ENCODE data around the gene ABCA10. TPM values are rescaled to one million over a fixed set of nuclear protein-coding genes. Genes with fewer than 3 reads are reported as not detected.

Gene ABCA10
- total and polyA plus RNA-seq, 2 donors (not counting 1 experiment from before 2014, with no cell fraction given): 0.55 to 1.9 TPM

- Histone ChIP-seq H2AFZ (ENCODE audit: insufficient read depth, low read depth, low read length, poor library complexity, severe bottlenecking) (no peak overlapping the region), H3K79me2 (ENCODE audit: control insufficient read depth, insufficient read depth, low read length) (no peaks in the 10 kb centered on the region), H3K4me2 (replicated peaks; ENCODE audit: low read depth, low read length, poor library complexity, severe bottlenecking) (no peak overlapping the region), H3K9me3 (ENCODE audit: control extremely low read depth in 1 of 3, control insufficient read depth in 2 of 3, insufficient read depth in 1 of 3, low read length in 2 of 3) (no peaks in the 10 kb centered on the region), H3K4me3 (ENCODE audit: control extremely low read depth in 1 of 5, extremely low read depth in 1 of 5, insufficient read depth in 1 of 5, low read depth in 2 of 5, low read length in 4 of 5) (no peak overlapping the region), H3K27ac (ENCODE audit: low read length in 2 of 2) (no peak overlapping the region), H4K20me1 (ENCODE audit: control insufficient read depth, insufficient read depth, low read length, poor library complexity, severe bottlenecking) (no peaks in the 10 kb centered on the region), H3K36me3 (replicated peaks in 1 of 2; ENCODE audit: control extremely low read depth in 1 of 2, control insufficient read depth in 1 of 2, extremely low read depth in 1 of 2, insufficient read depth in 2 of 2, low read length in 1 of 2) (no peaks in the 10 kb centered on the region), H3K9ac (ENCODE audit: low read length) (no peak overlapping the region), H3K4me1 (ENCODE audit: control insufficient read depth in 2 of 2, insufficient read depth in 2 of 2, low read length in 2 of 2) (no peaks in the 10 kb centered on the region), H3K27me3 (replicated peaks in 1 of 4; ENCODE audit: control extremely low read depth in 1 of 4, control insufficient read depth in 3 of 4, insufficient read depth in 4 of 4, low read length in 3 of 4) (no peaks in the 10 kb centered on the region)
- Mint-ChIP-seq H3K27me3 (no peaks in the 10 kb centered on the region), H3K27ac (no peak overlapping the region), H3K9me3 (ENCODE audit: insufficient read depth) (peaks cover 2% of the 10 kb centered on the region), H3K4me1 (no peaks in the 10 kb centered on the region), H3K4me3 (no peak overlapping the region)
- DNase-seq (no peak), ATAC-seq (ENCODE audit: low read depth) (no peak)
- intact Hi-C loops (cut with micrococcal nuclease): loop anchor here (5.0 kb wide), 1 partner anchor 35 kb away; no protein-coding TSS in a partner anchor
- POLR2A ChIA-PET: no interaction called here
- no CpG with 5 or more reads among the region's 3 CpGs for WGBS (ENCODE audit: insufficient coverage)
- no peak for TF ChIP-seq CTCF (IDR thresholded peaks at IDR 0.05)
- no peak for TF ChIP-seq EZH2 (IDR thresholded peaks at IDR 0.05; ENCODE audit: borderline replicate concordance, insufficient read depth, low read depth, low read length, poor library complexity, severe bottlenecking)
- CTCF ChIA-PET: interaction anchor here (0.6 kb wide), 1 partner anchor 495 kb away, joined by 3 read pairs; no protein-coding TSS in a partner anchor
Measured at GRCh38 chr17:69267219-69267618, 38.6 kb upstream of the ABCA10 start.

GRCh38 chr17:69265873-69266272, 37.2 kb upstream of the ABCA10 start:
- Mint-ChIP-seq H3K27ac (no peak overlapping the region), H3K9me3 (ENCODE audit: insufficient read depth) (peaks cover 2% of the 10 kb centered on the region), H3K4me1 (no peaks in the 10 kb centered on the region), H3K4me3 (no peak overlapping the region), H3K27me3 (no peaks in the 10 kb centered on the region)
- Histone ChIP-seq H4K20me1 (ENCODE audit: control insufficient read depth, insufficient read depth, low read length, poor library complexity, severe bottlenecking) (no peaks in the 10 kb centered on the region), H3K27ac (ENCODE audit: low read length in 2 of 2) (no peak overlapping the region), H3K4me1 (ENCODE audit: control insufficient read depth in 2 of 2, insufficient read depth in 2 of 2, low read length in 2 of 2) (no peaks in the 10 kb centered on the region), H3K4me2 (replicated peaks; ENCODE audit: low read depth, low read length, poor library complexity, severe bottlenecking) (no peak overlapping the region), H3K79me2 (ENCODE audit: control insufficient read depth, insufficient read depth, low read length) (no peaks in the 10 kb centered on the region), H3K4me3 (ENCODE audit: control extremely low read depth in 1 of 5, extremely low read depth in 1 of 5, insufficient read depth in 1 of 5, low read depth in 2 of 5, low read length in 4 of 5) (no peak overlapping the region), H3K36me3 (replicated peaks in 1 of 2; ENCODE audit: control extremely low read depth in 1 of 2, control insufficient read depth in 1 of 2, extremely low read depth in 1 of 2, insufficient read depth in 2 of 2, low read length in 1 of 2) (no peaks in the 10 kb centered on the region), H3K9ac (ENCODE audit: low read length) (no peak overlapping the region), H3K27me3 (replicated peaks in 1 of 4; ENCODE audit: control extremely low read depth in 1 of 4, control insufficient read depth in 3 of 4, insufficient read depth in 4 of 4, low read length in 3 of 4) (no peaks in the 10 kb centered on the region), H3K9me3 (ENCODE audit: control extremely low read depth in 1 of 3, control insufficient read depth in 2 of 3, insufficient read depth in 1 of 3, low read length in 2 of 3) (no peaks in the 10 kb centered on the region), H2AFZ (ENCODE audit: insufficient read depth, low read depth, low read length, poor library complexity, severe bottlenecking) (no peak overlapping the region)
- ChIA-PET POLR2A (no interaction called here), CTCF (no interaction called here)
- TF ChIP-seq CTCF (IDR thresholded peaks at IDR 0.05) (no peak), EZH2 (IDR thresholded peaks at IDR 0.05; ENCODE audit: borderline replicate concordance, insufficient read depth, low read depth, low read length, poor library complexity, severe bottlenecking) (no peak)
- WGBS (ENCODE audit: insufficient coverage): no CpG with 5 or more reads among the region's 1 CpG
- DNase-seq: no peak
- intact Hi-C loops (cut with micrococcal nuclease): loop anchor here (5.0 kb wide), 1 partner anchor 36 kb away; no protein-coding TSS in a partner anchor
- ATAC-seq (ENCODE audit: low read depth): no peak
